ENCODE results near the gene KLHL5. TPM values are rescaled to one million over a fixed set of nuclear protein-coding genes. Genes with fewer than 3 reads are reported as not detected.

Gene KLHL5
- total RNA-seq, 2 experiments from 2014 or later: 34.4 to 59.8 TPM

GRCh38 chr4:39020130-39020529, 41.9 kb upstream of the KLHL5 start:
- ChIA-PET POLR2A (no interaction called here), CTCF (ENCODE audit: unreplicated experiment) (no interaction called here)
- peaks cover 38% of the 10 kb centered on the region for H3K79me2 ChIP-seq (ENCODE audit: insufficient read depth, low read depth, low read length)

GRCh38 chr4:39021631-39022030, 40.4 kb upstream of the KLHL5 start:
- ChIA-PET CTCF (ENCODE audit: unreplicated experiment) (no interaction called here), POLR2A (interaction anchor here (0.6 to 1.0 kb wide), 2 partner anchors 8 to 70 kb away, joined by 3 read pairs; no protein-coding TSS in a partner anchor)
- Histone ChIP-seq H3K9me3 (ENCODE audit: low read length) (peaks cover 9% of the 10 kb centered on the region; the same call in 1 of the 2 replicates), H3K9me2 (ENCODE audit: insufficient read depth, low read length) (no peaks in the 10 kb centered on the region), H3K36me3 (ENCODE audit: insufficient read depth, low read length) (peaks cover 44% of the 10 kb centered on the region), H4K20me1 (ENCODE audit: insufficient read depth, low read length) (no peaks in the 10 kb centered on the region), H3K27ac (ENCODE audit: low read depth, low read length, poor library complexity, severe bottlenecking) (no peak overlapping the region), H3K4me3 (ENCODE audit: low read depth, low read length, poor library complexity, severe bottlenecking) (no peak overlapping the region), H2AFZ (ENCODE audit: low read length) (no peak overlapping the region), H3K4me2 (ENCODE audit: low read length) (no peak overlapping the region), H3K4me1 (ENCODE audit: insufficient read depth, low read length, poor library complexity, severe bottlenecking) (peaks cover 20% of the 10 kb centered on the region), H3K79me2 (ENCODE audit: insufficient read depth, low read depth, low read length) (peaks cover 53% of the 10 kb centered on the region)
- TSS peak; percentile 3 for BruUV-seq (replicated peaks)
- intact Hi-C loops (cut with micrococcal nuclease; ENCODE audit: unreplicated experiment): no loop called here
- DNase-seq (ENCODE audit: low spot score): no peak
- TF ChIP-seq CTCF (conservative IDR thresholded peaks at IDR 0.05; ENCODE audit: low read length) (no peak), EZH2phosphoT487 (IDR thresholded peaks at IDR 0.05; ENCODE audit: borderline replicate concordance, low read depth, low read length) (no peak)

More at GRCh38 chr4:39020130-39020529, 41.9 kb upstream of the KLHL5 start:
- Histone ChIP-seq H3K9me2 (ENCODE audit: insufficient read depth, low read length) (no peaks in the 10 kb centered on the region), H3K4me2 (ENCODE audit: low read length) (no peak overlapping the region), H3K27ac (ENCODE audit: low read depth, low read length, poor library complexity, severe bottlenecking) (no peak overlapping the region), H3K9me3 (ENCODE audit: low read length) (peaks cover 17% of the 10 kb centered on the region; the same call in 1 of the 2 replicates), H3K36me3 (ENCODE audit: insufficient read depth, low read length) (peaks cover 54% of the 10 kb centered on the region), H4K20me1 (ENCODE audit: insufficient read depth, low read length) (no peaks in the 10 kb centered on the region), H3K4me1 (ENCODE audit: insufficient read depth, low read length, poor library complexity, severe bottlenecking) (peaks cover 5% of the 10 kb centered on the region), H2AFZ (ENCODE audit: low read length) (no peak overlapping the region), H3K4me3 (ENCODE audit: low read depth, low read length, poor library complexity, severe bottlenecking) (no peak overlapping the region)
- BruUV-seq (replicated peaks): no TSS peak
- no peak for TF ChIP-seq EZH2phosphoT487 (IDR thresholded peaks at IDR 0.05; ENCODE audit: borderline replicate concordance, low read depth, low read length)
- TF ChIP-seq CTCF (conservative IDR thresholded peaks at IDR 0.05; ENCODE audit: low read length): no peak
- intact Hi-C loops (cut with micrococcal nuclease; ENCODE audit: unreplicated experiment): no loop called here
- DNase-seq (ENCODE audit: low spot score): no peak

GRCh38 chr4:39022241-39022640, 39.8 kb upstream of the KLHL5 start:
- no peaks in the 10 kb centered on the region for H4K20me1 ChIP-seq (ENCODE audit: insufficient read depth, low read length)
- no peak overlapping the region for H3K27ac ChIP-seq (ENCODE audit: low read depth, low read length, poor library complexity, severe bottlenecking)
- no TSS peak for BruUV-seq (replicated peaks)
- H3K36me3 ChIP-seq (ENCODE audit: insufficient read depth, low read length): peaks cover 44% of the 10 kb centered on the region
- H3K4me1 ChIP-seq (ENCODE audit: insufficient read depth, low read length, poor library complexity, severe bottlenecking): peaks cover 26% of the 10 kb centered on the region
- intact Hi-C loops (cut with micrococcal nuclease; ENCODE audit: unreplicated experiment): no loop called here
- H3K79me2 ChIP-seq (ENCODE audit: insufficient read depth, low read depth, low read length): peaks cover 58% of the 10 kb centered on the region
- TF ChIP-seq EZH2phosphoT487 (IDR thresholded peaks at IDR 0.05; ENCODE audit: borderline replicate concordance, low read depth, low read length) (no peak), CTCF (conservative IDR thresholded peaks at IDR 0.05; ENCODE audit: low read length) (no peak)
- H2AFZ ChIP-seq (ENCODE audit: low read length): no peak overlapping the region
- ChIA-PET POLR2A (interaction anchor here (1.0 kb wide), 1 partner anchor 8 kb away, joined by 3 read pairs; no protein-coding TSS in a partner anchor), CTCF (ENCODE audit: unreplicated experiment) (no interaction called here)
- H3K4me3 ChIP-seq (ENCODE audit: low read depth, low read length, poor library complexity, severe bottlenecking): no peak overlapping the region
- H3K9me2 ChIP-seq (ENCODE audit: insufficient read depth, low read length): no peaks in the 10 kb centered on the region
- no peak overlapping the region for H3K4me2 ChIP-seq (ENCODE audit: low read length)
- no peak for DNase-seq (ENCODE audit: low spot score)
- H3K9me3 ChIP-seq (ENCODE audit: low read length): peaks cover 5% of the 10 kb centered on the region; the same call in 1 of the 2 replicates

All from OCI-LY7 (cell line).